SH-SY5Y (cell line): ENCODE measurements around the gene CPNE5.
A peak's percentile ranks its signal among the peaks of the same experiment; 100 is the strongest.

ENCODE experiments used
- GATA2 ChIP-seq: IDR thresholded peaks from 2 replicates; pipeline ENCODE4 v1.6.1; 2011; ENCODE audit warnings: mild to moderate bottlenecking, low read depth, low read length
- GATA3 ChIP-seq: IDR thresholded peaks from 2 replicates; pipeline ENCODE4 v1.6.1; 2011; ENCODE audit warnings: low read depth, mild to moderate bottlenecking, low read length, moderate library complexity

The CPNE5 gene

DNA sequence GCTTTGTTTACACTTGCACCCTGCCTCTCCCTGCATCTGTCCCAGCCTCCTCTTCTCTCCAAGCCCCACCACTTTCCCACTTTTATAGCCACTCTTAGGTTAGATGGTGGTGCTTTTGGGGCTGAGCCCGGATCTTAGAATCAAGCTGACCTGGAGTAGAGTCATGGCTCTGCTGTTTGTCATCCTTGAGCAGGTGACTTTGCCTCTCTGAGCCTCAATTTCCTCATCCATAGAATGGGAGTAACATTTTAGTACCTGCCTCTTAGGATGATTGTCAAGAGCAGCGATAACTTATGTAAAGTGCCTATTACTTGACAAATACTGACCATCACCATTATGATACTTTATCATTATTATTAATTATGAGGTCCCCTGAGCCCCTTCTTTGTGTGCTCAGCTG is 48.2 kb downstream of the CPNE5 start:
- TF ChIP-seq GATA2 (no peak), GATA3 (no peak)

DNA sequence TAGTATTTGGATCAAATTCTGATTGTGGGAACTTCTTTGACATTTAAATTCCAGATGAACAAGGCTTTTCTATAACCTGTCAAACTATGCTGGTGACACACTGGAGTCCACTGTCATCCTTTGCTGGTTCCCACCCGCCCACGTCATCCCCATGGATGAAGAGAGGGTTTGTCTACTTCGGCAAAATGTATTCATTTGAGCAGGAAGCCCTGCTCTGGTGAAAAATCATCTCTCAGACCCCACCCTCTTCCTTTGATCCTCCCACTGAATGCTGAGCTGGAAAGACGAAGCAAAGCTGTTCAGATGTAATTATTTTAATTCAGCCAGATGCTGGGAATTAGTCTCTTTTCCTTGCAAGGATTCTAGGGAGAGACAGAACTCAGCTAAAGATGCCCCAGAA is 50.5 kb downstream of the CPNE5 start:
- TF ChIP-seq GATA2 (no peak), GATA3 (no peak)

DNA sequence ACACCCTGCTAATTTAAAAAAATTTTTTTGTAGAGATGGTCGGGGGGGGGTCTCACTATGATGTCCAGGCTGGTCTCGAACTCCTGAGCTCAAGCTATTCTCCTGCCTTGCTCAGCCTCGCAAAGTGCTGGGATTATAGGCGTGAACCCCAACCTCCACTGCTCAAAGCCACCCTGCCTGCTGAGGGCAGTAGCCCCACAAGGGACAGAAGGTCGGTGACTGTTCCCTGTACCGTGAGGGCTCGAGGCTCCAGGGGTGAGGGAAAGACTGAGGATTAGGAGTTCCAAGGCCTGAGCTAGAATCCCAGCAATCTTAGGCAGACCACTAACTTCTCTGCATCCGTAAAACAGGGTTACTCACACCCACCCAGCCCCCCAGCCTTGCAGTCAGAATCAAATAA is 51.1 kb downstream of the CPNE5 start:
- TF ChIP-seq GATA2 (no peak), GATA3 (no peak)

DNA sequence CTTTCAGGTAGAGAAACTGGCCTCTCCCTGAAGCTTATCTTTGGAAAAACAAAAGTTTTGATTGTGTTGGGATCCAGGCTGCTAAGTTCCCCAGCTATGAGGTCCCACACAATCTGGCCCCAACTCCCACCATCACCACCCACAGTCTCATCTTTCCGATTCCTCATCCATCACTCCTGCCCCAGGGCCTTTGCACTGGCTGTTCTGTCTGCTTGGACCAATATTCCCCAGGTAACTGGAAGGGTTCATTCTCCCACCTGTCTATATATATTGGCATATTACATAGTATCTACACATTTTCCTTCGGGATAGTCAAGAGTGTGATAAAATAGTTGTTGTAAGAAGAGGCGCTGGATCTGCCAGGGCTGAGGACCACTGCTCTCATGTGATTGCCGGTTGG is 52.0 kb downstream of the CPNE5 start:
- TF ChIP-seq GATA2 (no peak), GATA3 (no peak)

DNA sequence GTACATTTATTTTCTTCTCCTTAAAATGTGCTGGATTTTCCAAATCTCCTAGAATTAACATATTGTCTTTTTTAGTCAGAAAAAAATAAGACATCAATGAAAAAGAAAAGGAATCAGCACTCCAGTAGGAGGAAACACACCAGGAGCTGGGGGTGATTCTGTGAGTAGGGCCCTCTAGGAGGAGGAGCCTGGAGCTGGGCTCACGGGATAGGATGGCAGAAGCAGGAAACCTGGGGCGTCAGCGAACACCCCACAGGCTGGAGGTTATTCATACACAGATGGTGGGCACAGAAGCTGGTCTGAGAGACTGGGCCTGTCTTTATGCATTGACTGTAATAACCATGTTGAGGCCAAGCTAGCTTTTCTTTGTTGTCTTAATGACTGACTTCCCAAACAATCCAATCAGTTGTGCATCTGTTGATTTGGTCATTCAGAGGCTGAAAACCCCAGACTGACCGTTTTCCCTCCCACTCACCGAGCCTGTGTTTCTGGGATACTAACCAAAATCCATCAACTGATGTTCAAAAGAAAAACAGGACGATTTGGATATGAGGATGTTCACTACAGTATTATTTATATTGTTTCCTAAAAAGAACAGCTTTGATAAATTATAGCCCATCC is 53.1 kb downstream of the CPNE5 start:
- TF ChIP-seq GATA3 (no peak), GATA2 (no peak)

DNA sequence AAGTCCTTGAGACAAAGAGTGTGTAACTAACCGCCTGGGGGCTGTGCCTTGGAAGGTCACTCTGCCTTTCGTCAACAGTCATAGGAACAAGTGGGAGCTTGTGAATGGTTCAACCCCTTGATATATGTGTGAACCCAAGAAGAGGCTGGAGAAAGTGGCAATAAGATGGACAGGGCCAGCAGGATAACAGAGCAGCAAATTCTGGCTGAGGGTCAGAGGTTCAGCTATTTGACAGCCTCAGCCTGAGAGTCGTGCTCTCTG is 54.9 kb downstream of the CPNE5 start:
- TF ChIP-seq GATA2, result no peak
- no peak for TF ChIP-seq GATA3

DNA sequence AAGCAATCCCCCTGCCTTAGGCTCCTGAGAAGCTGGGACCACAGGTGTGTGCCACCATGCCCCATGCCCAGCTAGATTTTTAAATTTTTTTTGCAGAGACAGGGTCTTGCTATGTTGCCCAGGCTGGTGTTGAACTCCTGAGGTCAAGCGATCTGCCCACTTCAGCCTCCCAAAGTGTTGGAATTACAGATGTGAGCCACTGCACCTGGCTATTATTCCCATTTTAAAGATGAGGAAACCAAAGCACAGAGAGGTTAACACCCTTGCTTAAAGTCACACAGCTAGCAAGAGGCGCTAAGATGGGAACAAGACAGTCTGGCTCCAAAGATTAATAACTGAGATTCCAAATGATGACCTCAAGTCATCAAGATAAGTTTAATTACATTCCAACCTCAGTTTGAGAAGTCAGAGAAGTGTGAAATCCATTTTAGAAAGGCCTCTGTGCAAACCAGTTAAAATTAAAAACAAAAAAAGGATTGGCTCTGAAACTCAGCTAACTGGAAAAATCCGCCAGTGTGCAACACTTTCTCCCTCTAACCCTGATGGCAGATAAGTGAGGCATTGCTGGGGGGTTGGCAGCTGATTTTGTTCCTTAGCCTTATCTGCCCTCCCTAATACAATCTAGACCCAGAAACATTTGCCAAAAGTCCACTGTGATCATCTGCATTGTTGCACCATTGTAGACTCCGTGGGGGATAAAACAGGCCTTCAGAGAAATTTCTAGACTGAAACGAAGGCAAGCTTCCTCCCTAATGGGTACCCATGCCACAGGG is 55.5 kb downstream of the CPNE5 start:
- TF ChIP-seq GATA2 (peak; percentile 88), GATA3 (no peak)

DNA sequence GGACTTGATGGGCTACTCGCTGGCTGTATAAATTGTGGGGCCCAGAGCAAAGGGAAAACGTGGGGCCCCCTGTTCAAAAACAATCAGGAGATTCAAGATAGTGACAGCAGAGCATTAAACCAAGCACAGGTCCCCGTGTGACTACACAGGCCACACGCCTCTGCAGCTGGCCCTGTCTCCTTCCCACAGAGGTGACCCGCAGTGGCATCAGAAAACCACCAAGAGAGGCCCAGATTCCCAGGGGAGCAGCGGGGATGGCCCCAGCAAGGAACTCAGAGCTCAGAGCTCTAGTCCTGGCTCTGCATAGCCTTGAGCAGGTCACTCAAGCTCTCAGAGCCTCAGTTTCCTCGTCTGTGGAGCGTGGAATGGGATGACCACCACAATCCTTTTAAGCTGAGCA is 57.6 kb downstream of the CPNE5 start:
- TF ChIP-seq GATA2 (no peak), GATA3 (no peak)

DNA sequence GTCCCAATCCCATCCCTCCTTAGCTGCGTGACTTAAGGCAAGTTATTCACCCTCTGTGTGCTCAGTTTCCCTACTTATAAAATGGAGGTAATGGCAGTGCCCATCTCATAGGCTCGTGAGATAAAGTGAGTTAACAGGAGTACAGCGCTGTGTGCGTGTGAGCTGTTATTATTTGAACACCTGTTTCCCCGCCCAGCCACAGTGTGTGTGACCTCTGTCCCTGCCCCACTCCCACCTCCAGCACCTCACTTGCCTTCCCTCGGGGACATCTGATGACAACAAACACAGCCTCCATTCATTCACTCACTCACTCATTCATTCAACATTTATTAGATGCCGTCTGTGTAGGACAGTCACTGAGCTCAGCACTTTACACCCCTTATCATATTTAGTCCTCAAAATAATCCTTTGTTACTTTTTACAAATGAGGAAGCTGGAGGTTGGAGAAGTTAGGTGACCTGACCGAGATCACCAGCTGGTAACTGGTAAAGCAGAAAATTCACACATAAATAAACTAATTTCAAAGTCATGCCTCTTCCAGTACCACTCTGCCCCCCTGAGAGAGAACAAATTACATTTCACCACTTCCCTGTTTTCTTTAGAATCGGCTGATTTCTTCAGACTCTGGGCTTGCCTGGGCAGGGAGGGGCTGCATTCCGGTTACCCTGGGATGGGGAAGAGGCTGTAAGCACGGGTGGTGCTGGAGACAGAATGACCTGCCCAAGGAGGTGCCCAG is 58.6 kb downstream of the CPNE5 start:
- TF ChIP-seq GATA2, result no peak
- TF ChIP-seq GATA3, result no peak

DNA sequence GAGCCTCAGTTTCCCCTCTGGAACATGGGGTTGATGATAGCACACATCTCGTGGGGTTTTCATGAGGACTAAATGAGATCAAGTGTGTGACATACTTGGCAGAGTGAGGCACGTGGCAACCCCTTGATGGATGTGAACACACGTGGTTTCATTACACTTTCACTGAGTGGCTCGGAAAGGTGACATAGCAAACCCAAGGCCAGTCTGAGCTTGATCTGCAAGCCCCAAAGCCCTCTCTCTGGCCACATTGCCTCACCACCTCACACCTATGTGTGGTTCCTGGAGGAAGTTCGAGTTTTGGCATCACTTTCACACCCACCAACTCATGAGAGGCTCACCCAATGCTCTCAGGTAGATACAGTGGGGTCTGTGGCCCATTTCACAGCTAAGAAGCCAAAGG is 60.0 kb downstream of the CPNE5 start:
- no peak for TF ChIP-seq GATA3
- no peak for TF ChIP-seq GATA2

DNA sequence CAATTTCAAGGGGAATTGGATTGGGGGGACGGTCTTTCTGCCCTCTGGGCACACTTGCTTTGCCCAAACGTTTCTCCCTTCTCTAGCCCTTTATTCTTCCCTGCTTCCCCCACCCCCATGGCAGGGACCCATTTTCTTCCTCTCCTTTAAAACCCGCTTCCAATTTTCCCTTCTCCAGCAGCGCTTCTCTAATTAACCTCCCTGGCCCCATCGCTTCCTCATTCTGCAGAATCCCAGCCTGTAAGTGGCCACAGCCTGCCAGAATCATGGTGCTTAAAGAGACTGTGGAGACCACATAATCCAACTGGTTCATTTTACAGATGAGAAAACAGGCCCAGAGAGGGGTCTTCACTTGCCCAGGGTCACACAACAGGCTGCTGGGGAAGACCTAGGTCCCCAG is 61.4 kb downstream of the CPNE5 start:
- TF ChIP-seq GATA3 (no peak), GATA2 (no peak)

DNA sequence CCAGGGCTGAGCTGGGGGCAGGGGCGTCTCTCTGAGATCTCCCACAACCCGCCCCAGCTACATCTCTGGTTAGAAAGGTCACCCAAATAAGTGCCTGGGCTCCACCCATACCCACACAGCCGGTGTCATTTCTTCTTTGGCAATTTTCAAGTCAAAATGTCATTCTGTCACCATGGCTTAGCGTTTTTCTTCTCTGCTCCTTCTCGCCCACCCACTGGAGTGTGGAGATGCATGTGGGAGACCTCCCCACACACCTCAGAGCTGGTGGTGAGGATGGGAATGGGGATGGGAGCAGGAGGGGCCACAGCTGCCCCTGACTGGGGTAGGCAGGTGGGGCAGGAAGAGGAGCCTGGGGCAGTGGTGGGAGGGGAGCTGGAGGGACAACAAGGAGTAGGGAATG is 63.1 kb downstream of the CPNE5 start:
- TF ChIP-seq GATA3, result no peak

DNA sequence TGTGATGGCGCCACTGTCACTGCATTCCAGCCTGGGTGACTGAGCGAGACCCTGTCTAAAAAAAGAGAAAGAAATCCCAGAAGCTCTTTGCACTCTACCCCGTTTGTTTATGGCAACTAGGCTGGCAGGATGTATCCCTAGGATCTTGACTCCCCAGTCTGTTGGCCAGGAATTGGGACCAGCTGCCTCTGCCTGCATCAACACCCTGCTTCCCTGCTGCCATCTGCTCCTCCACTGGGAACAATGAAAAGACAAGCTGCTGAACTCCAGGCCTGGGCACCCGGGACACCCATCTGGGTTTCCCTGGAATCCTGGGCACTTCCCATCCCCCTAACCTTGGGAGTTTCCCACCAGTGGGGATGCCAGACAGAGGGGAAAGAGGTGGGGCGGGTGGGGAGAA is 64.9 kb downstream of the CPNE5 start:
- no peak for TF ChIP-seq GATA3
- no peak for TF ChIP-seq GATA2

DNA sequence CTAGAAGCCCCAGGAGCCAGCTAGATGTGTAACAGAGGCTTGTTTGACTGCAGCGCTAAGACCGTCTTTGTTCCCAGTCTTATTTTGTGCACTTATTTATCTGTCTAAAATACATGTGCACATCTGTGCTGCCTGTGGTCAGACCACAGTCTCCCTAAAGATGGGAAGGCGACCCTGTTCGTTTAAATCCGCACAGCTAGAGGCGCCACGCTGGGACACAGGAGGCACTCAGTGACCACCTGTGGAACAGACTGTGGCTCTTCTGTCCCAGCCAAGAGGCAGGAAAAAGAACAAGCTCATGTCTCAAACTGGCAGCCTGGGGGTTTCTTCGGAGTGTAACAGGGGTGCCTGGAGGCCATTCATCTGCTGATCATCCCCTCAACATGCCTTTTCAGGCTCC is 66.8 kb downstream of the CPNE5 start:
- TF ChIP-seq GATA2, result no peak
- no peak for TF ChIP-seq GATA3

DNA sequence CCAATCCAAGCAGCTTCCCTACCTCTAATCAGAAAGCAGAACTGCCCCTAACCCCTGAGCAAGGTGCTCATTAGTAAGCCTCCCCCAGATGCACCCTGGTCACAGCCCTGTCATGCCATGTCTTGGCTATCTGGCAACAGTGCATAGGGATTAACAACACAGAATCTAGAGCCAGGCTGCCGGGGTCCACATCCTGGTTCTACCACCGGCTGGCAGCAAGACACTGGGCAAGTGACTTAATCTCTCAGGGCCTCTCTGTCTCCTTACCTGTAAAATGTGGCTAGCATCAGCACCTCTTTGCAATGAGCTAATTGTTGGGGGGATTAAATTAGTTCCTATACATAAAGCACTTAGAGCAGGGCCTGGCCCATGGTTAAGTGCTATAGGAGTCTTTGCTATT is 68.1 kb downstream of the CPNE5 start:
- no peak for TF ChIP-seq GATA3
- TF ChIP-seq GATA2, result no peak
